GM12801 (cell line): ENCODE measurements around the gene RNASE4.

Experiments
- CTCF ChIP-seq: IDR thresholded peaks from one replicate; pipeline ENCODE4 v1.5.1; 2011; ENCODE audit warnings: control low read depth; ENCODE audit not compliant: insufficient read length; ENCODE audit errors: extremely low read depth

Gene RNASE4

DNA sequence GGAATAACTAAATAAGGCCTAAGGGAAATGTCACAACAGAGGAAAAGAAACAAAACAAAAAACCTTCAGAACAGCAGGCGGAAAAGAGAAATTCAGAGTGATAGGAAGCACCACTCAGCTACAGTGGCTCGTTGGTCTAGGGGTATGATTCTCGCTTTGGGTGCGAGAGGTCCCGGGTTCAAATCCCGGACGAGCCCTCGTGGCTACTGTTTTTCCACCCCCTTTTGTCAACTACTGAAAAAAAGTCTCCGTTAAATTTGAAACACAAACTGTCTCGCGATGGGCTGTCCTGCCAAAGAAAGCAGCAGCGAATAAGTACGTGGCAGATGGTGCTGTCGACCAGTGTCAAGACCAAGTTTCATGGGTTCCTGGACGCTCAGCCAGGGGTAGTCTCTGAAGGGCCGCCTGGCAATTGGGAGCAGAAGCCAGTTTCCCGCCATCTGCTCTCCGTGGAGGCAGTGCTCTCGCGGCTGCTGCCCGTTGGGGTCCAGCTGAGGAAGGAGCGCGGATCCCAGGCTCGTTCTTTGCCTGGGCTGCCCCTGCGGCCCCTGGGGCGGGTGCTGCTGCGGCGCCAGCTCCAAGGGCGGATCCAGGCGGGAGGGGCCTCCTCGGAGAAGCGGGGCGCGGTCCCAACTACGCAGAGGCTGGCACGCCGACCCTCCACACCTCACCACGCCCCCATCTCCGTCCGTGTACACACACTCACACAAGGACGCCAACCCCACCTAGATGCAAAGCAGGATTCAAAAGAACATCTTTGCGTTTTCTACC, at the start of gene RNASE4:
Gene RNASE4, plus strand, starts transcription at position 670 of the 771 bp plus-strand sequence. CDS start 14,812 bp downstream, outside the sequence.
- no peak for TF ChIP-seq CTCF

DNA sequence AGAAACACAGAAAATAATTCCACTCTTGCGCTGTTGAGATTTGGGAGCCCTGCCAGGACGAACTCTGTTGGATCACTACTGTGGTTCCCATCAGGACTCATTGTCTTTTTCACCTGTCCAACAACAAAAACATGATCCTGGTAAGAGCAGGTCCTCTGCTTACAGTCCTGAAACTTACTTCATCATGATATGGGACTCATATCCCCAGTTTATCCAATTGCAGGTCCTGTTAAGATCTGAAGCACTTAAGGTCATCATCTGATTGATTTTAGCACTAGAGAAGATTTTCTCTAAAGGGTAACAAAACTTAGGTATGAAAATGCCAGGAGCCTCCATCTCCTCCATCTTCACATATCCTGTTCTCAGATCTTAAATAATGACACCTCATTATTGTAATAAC, 42.8 kb upstream of the RNASE4 start, which contains the start of gene OR6S1:
Gene OR6S1, minus strand, starts transcription at position 101 of the 400 bp plus-strand sequence. Its CDS starts 0 bp downstream, at position 101.
- no peak for TF ChIP-seq CTCF

GRCh38 chr14:20642182-20642581, 42.2 kb upstream of the RNASE4 start:
- TF ChIP-seq CTCF, result no peak

DNA sequence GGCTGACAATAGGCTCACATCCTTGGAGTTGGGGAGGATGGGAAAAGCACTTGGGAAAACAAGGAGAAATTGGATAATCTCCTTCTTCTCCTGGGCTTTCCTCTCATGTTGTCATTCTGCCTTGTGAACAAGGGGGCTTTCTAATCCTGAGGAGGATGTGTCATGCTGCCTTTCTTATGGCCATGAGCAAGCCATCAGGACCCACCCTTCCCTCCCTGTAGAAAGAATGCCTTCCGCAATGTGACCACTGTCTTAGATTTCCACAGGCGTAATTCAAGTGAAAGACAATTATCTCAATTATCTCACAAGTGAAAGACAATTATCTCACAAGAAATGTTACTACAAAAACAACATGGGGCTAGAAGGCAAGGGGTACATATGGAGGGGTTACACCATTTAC, 39.8 kb upstream of the RNASE4 start:
- no peak for TF ChIP-seq CTCF

DNA sequence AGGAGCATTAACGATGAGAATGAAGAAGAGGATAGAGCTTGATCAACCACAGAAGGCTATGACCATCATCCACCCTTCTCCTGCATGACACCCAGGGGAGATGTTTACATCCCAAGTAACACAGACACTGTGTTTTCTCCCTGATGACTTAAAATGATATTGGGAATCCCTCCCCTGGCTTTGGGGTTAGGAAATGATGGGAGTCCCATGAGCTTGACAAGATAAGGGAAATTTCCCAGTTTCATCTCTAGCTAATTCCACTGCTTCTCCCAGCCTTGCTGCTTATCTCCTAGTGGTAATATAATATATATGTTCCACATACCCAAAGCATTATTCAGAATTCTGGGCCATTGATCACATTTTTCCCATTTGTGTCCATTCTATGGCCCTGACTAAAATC, 38.9 kb upstream of the RNASE4 start:
- no peak for TF ChIP-seq CTCF

GRCh38 chr14:20652996-20653975, 31.1 kb upstream of the RNASE4 start:
- no peak for TF ChIP-seq CTCF

DNA sequence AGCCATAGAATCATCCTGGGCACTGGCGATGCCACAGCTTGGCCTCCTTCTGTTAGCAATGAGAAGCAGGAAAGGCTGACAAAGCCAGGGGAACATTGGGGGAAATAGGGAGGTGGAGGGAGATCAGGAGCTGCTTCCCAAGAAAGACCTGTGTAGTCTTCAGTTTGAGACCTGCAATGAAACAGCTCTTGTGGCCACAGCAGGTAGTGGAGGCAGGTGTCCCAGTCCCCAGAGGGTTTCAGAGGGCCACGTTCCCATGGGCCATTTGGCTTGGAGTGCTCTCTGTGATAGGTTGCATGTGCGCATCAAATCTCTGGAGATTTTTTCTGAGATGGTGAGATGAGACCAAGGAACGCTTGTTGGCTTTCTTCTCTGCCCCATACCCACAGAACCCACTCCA, 28.5 kb upstream of the RNASE4 start:
- TF ChIP-seq CTCF, result no peak
